ENCODE results near the gene TEX101. TPM values are rescaled to one million over a fixed set of nuclear protein-coding genes. Genes with fewer than 3 reads are reported as not detected.

TEX101 gene
- polyA plus RNA-seq, 3 donors from 2014 or later, result not detected

GRCh38 chr19:43395561-43395960 is 19.1 kb upstream of the TEX101 start:
- Mint-ChIP-seq H3K4me3 (no peak overlapping the region), H3K4me1 (no peaks in the 10 kb centered on the region), H3K27ac (no peak overlapping the region), H3K36me3 (no peaks in the 10 kb centered on the region), H3K27me3 (ENCODE audit: low read depth in 3 of 3) (peaks cover 1 to 16% (median 4%) of the 10 kb centered on the region in 3 donors), H3K9me3 (no peaks in the 10 kb centered on the region)
- no peak for DNase-seq

DNA sequence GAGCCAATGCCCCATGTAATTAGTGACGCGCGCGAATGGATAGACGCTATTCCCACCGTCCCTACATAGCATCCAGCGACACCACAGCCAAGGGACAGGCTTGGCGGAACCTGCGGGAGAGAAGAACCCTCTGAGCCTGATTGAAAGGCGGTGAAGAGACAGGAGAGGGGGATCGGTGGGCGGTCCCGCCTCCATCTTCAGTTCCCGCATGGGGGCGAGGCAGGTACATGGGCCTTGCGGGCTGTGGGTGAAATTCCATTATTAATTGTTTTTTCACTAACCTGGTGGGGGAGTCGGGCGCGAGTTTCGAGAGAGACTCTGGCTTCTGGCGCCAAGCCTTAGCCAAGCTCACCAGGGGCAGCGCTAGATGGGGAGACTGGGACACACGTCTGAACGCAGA is 8.4 kb upstream of the TEX101 start:
- Mint-ChIP-seq H3K27me3 (ENCODE audit: low read depth in 3 of 3) (peaks cover 0 to 13% (median 9%) of the 10 kb centered on the region in 3 donors), H3K4me3 (no peak overlapping the region), H3K9me3 (no peaks in the 10 kb centered on the region), H3K36me3 (no peaks in the 10 kb centered on the region), H3K4me1 (no peaks in the 10 kb centered on the region), H3K27ac (no peak overlapping the region)
- no peak for DNase-seq

DNA sequence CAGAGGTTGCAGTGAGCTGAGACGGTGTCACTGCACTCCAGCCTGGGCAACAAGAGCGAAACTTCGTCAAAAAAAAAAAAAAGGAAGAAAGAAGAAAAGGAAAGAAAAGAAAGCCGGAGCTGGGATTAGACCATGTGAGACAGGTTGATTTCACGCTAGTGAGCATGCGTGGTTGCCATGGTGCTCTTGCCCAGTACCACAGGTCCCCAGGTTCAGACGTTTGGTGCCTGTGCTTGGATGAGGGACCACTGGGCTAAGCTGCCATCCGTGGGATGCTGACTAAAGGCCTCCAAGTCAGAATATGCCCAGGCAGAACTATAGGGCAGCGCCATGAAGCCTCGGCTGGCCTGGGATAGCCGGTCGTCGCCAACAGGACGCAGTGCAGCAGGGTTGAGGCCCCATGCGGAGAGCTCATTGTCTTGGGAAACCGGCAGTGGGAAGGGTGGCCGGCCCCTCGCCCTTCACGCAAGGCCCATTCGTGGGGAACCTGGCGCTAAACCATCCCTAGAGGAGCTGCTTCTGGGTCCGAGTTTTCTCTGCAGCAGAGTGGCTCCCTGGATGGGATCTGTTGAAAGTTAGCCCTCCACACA is 7.2 kb upstream of the TEX101 start:
- H3K27ac Mint-ChIP-seq, result no peak overlapping the region
- H3K36me3 Mint-ChIP-seq, result no peaks in the 10 kb centered on the region
- H3K9me3 Mint-ChIP-seq, result no peaks in the 10 kb centered on the region
- H3K4me1 Mint-ChIP-seq, result no peaks in the 10 kb centered on the region
- peaks cover 0 to 12% (median 9%) of the 10 kb centered on the region in 3 donors for H3K27me3 Mint-ChIP-seq (ENCODE audit: low read depth in 3 of 3)
- no peak overlapping the region for H3K4me3 Mint-ChIP-seq
- no peak for DNase-seq

DNA sequence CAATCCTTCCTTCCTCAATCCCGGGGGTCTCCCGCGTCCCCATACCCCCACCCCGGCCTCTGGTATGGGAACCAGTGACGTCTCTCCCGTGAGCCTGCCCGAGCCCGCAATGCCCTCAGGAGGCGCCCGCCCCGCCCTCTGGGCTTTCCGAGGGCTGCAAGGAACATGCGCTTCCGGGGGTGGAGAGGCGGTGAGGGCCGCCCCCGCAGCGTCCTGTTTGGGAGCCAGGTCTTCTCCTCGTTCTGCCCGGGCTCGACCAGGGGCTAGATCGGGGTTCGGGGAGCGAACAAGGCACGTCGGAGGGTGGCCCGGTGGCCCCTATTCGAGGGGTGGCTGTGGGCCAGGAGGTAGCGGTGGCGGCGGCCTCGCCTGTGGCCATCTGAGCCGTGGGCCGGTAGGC is 6.6 kb upstream of the TEX101 start:
- Mint-ChIP-seq H3K27ac (no peak overlapping the region), H3K9me3 (no peaks in the 10 kb centered on the region), H3K27me3 (ENCODE audit: low read depth in 3 of 3) (peaks cover 0 to 12% (median 9%) of the 10 kb centered on the region in 3 donors), H3K4me3 (no peak overlapping the region), H3K4me1 (no peaks in the 10 kb centered on the region), H3K36me3 (no peaks in the 10 kb centered on the region)
- DNase-seq, result no peak

- Mint-ChIP-seq H3K9me3 (no peaks in the 10 kb centered on the region), H3K4me3 (no peak overlapping the region), H3K36me3 (no peaks in the 10 kb centered on the region), H3K27me3 (ENCODE audit: low read depth in 3 of 3) (peaks cover 1 to 9% (median 7%) of the 10 kb centered on the region in 3 donors), H3K4me1 (no peaks in the 10 kb centered on the region), H3K27ac (no peak overlapping the region)
- DNase-seq, result no peak
These were observed 5.3 kb upstream of the TEX101 start for GRCh38 chr19:43409415-43409814.

DNA sequence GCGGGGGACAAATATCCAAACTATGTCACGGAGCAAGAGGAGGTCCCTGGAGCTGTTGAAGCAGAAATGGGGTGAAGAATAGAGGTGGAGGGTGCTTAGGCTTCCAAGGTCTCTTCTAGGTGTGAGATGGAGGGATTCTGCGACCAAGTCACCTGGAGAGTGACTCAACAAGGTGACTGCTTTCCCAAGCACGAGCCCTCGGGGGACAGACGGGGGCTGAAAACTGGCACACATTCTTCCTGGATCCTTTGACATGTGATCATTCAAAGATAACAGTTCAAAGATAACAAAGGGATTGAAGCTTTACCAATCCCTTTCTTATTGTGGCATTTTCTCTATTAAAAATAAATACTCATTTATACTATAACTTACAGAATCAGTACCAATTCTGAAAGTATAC is 2.2 kb upstream of the TEX101 start:
- no peak overlapping the region for H3K4me3 Mint-ChIP-seq
- no peaks in the 10 kb centered on the region for H3K9me3 Mint-ChIP-seq
- DNase-seq, result no peak
- no peaks in the 10 kb centered on the region for H3K4me1 Mint-ChIP-seq
- H3K36me3 Mint-ChIP-seq, result no peaks in the 10 kb centered on the region
- peaks cover 0 to 6% (median 1%) of the 10 kb centered on the region in 3 donors for H3K27me3 Mint-ChIP-seq (ENCODE audit: low read depth in 3 of 3)
- H3K27ac Mint-ChIP-seq, result no peak overlapping the region

- Mint-ChIP-seq H3K4me3 (no peak overlapping the region), H3K27me3 (ENCODE audit: low read depth in 3 of 3) (peaks cover 0 to 3% (median 1%) of the 10 kb centered on the region in 3 donors), H3K36me3 (no peaks in the 10 kb centered on the region), H3K4me1 (no peaks in the 10 kb centered on the region), H3K27ac (peak overlapping the region in 1 of 6 donors; percentile 29), H3K9me3 (no peaks in the 10 kb centered on the region)
- DNase-seq, result no peak
These were observed 2.4 kb downstream of the TEX101 start for GRCh38 chr19:43416951-43417623.

DNA sequence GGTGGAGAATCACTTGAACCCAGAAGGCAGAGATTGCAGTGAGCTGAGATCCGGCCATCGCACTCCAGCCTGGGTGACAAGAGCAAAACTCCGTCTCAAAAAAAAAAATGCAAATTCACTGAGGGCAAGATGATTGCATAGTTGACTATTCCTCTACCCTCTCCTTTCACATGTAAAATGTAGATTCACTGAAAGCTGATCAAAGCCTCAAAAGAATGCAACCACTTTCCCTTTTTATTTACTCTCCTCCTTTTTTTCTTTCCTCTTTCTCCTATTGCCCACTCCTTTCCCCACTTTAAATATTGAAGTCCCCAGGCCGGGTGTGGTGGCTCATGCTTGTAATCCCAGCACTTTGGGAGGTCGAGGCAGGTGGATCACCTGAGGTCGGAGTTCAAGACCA is 6.3 kb downstream of the TEX101 start:
- DNase-seq, result no peak
- H3K27ac Mint-ChIP-seq, result no peak overlapping the region
- H3K36me3 Mint-ChIP-seq, result no peaks in the 10 kb centered on the region
- H3K4me3 Mint-ChIP-seq, result no peak overlapping the region
- H3K4me1 Mint-ChIP-seq, result no peaks in the 10 kb centered on the region
- H3K27me3 Mint-ChIP-seq (ENCODE audit: low read depth in 3 of 3), result peaks cover 0 to 5% (median 0%) of the 10 kb centered on the region in 3 donors
- no peaks in the 10 kb centered on the region for H3K9me3 Mint-ChIP-seq

DNA sequence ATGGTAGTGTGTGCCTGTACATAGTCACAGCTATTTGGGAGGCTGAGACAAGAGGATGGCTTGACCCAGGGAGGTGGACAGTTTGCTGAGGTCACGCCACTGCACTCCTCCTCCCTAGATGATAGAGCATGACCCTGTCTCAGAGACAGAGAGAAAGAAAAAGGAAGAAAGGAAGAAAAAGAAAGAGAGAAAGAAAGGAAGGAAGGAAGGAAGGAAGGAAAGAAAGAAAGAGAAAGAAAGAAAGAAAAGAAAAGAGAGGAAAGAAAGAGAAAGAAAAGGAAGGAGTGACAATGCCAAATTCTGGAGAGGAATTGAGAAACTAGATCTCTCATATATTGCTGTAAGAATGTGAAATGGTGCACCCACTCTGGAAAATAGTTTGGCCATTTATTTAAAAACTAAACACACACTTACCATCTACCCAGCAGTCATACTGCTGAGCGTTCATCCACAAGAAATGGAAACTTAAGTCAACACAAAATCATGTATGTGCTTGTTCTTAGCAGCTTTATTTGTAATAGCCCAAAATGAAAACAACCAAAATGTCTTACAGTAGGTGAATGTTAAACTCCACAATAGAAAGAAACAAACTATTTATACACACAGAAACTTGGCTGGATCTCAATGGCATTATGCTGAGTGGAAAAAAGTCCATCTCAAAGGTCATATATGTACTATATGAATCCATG is 7.5 kb downstream of the TEX101 start:
- no peaks in the 10 kb centered on the region for H3K36me3 Mint-ChIP-seq
- H3K4me3 Mint-ChIP-seq, result no peak overlapping the region
- H3K9me3 Mint-ChIP-seq, result no peaks in the 10 kb centered on the region
- peaks cover 0 to 5% (median 2%) of the 10 kb centered on the region in 3 donors for H3K27me3 Mint-ChIP-seq (ENCODE audit: low read depth in 3 of 3)
- H3K27ac Mint-ChIP-seq, result no peak overlapping the region
- H3K4me1 Mint-ChIP-seq, result no peaks in the 10 kb centered on the region
- DNase-seq, result no peak

- DNase-seq, result no peak
- no peaks in the 10 kb centered on the region for H3K36me3 Mint-ChIP-seq
- H3K9me3 Mint-ChIP-seq, result no peaks in the 10 kb centered on the region
- peaks cover 2 to 5% (median 3%) of the 10 kb centered on the region in 3 donors for H3K27me3 Mint-ChIP-seq (ENCODE audit: low read depth in 3 of 3)
- H3K4me1 Mint-ChIP-seq, result no peaks in the 10 kb centered on the region
- H3K4me3 Mint-ChIP-seq, result no peak overlapping the region
- no peak overlapping the region for H3K27ac Mint-ChIP-seq
These were observed 8.0 kb downstream of the TEX101 start for GRCh38 chr19:43422689-43423066.

- DNase-seq, result no peak
- no peaks in the 10 kb centered on the region for H3K36me3 Mint-ChIP-seq
- H3K9me3 Mint-ChIP-seq, result no peaks in the 10 kb centered on the region
- no peak overlapping the region for H3K4me3 Mint-ChIP-seq
- H3K27ac Mint-ChIP-seq, result no peak overlapping the region
- no peaks in the 10 kb centered on the region for H3K4me1 Mint-ChIP-seq
- peaks cover 2 to 5% (median 3%) of the 10 kb centered on the region in 3 donors for H3K27me3 Mint-ChIP-seq (ENCODE audit: low read depth in 3 of 3)
These were observed 9.1 kb downstream of the TEX101 start for GRCh38 chr19:43423779-43424178.

GRCh38 chr19:43425567-43426392 is 11.1 kb downstream of the TEX101 start:
- Mint-ChIP-seq H3K36me3 (no peaks in the 10 kb centered on the region), H3K27ac (peak overlapping the region in 2 of 6 donors; percentile 13 to 64), H3K4me3 (no peak overlapping the region), H3K27me3 (ENCODE audit: low read depth in 3 of 3) (peaks cover 2 to 5% (median 3%) of the 10 kb centered on the region in 3 donors), H3K9me3 (no peaks in the 10 kb centered on the region), H3K4me1 (no peaks in the 10 kb centered on the region)
- DNase-seq, result no peak

- Mint-ChIP-seq H3K27ac (peak overlapping the region in 1 of 6 donors; percentile 43), H3K27me3 (ENCODE audit: low read depth in 3 of 3) (peaks cover 0 to 3% (median 2%) of the 10 kb centered on the region in 3 donors), H3K4me1 (peaks cover 4 to 9% of the 10 kb centered on the region in 2 donors), H3K9me3 (no peaks in the 10 kb centered on the region), H3K36me3 (no peaks in the 10 kb centered on the region), H3K4me3 (no peak overlapping the region)
- no peak for DNase-seq
These were observed 14.7 kb downstream of the TEX101 start for GRCh38 chr19:43429395-43429794.
